ENCODE measurements around the gene MANSC1. TPM values are rescaled to one million over a fixed set of nuclear protein-coding genes. Genes with fewer than 3 reads are reported as not detected.
"Not testable (repeated sequence)": the region's sequence is repeated elsewhere in the genome, so short reads cannot be mapped to it uniquely, and the experiment has no call there.

The MANSC1 gene
- total RNA-seq, 1 donor from 2014 or later, result 19.8 TPM

GRCh38 chr12:12366701-12367481 lies 16.8 kb upstream of the MANSC1 start:
- DNase-seq (ENCODE audit: low spot score) (no peak), ATAC-seq (no peak)
- intact Hi-C loops (cut with DNase I), result no loop called here

DNA sequence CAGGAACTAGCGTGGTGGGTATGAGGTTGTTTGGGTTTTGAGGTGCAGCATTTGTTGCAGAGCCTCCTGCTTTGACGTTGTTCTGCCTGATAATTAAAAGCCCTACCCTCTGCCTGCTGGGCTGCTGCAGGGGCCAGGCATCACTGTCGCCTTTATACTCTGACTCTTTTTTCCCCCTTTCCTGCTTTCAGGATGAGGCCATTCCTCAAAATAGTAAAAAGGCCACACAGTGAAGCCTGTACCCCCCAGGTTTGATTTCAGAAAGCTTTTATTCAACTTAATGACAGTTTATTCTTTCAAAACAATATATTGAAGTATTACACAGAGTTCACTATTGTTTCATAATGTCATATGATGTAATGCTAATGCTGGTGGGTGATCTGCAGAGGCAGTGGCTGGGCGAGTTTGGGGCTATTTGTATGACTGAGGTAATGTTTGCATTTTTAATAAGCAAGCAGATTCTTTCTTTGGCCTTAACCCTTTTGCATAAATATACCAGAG lies 15.9 kb upstream of the MANSC1 start:
- intact Hi-C loops (cut with DNase I), result no loop called here

DNA sequence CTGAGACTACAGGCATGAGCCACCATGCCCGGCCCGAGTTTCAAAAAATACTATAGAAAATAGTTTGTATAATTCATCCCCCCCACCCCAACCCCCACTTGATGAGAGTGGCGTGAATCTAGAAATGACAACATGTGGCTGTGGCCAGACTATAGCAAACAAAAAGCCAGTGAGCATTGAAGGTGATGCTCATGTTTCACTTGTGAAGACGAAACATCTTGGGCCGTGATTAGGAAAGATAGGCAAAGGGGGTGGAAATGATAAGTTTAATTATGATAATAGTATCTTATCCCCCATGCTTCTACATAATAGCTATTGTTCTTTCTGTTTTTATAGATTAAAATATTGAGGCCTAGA lies 15.4 kb upstream of the MANSC1 start:
- intact Hi-C loops (cut with DNase I), result no loop called here
- DNase-seq (ENCODE audit: low spot score) (no peak), ATAC-seq (no peak)

More for the DNA sequence above, 15.9 kb upstream of the MANSC1 start:
- no peak for DNase-seq (ENCODE audit: low spot score)
- ATAC-seq, result peak; percentile 59

GRCh38 chr12:12364787-12365445 lies 14.9 kb upstream of the MANSC1 start:
- ATAC-seq (no peak), DNase-seq (ENCODE audit: low spot score) (no peak)
- intact Hi-C loops (cut with DNase I), result no loop called here

- ATAC-seq (no peak), DNase-seq (ENCODE audit: low spot score) (no peak)
- intact Hi-C loops (cut with DNase I), result no loop called here
Observed at GRCh38 chr12:12358528-12358927, 8.5 kb upstream of the MANSC1 start.

GRCh38 chr12:12357719-12358461 lies 7.8 kb upstream of the MANSC1 start:
- no peak for DNase-seq (ENCODE audit: low spot score)
- intact Hi-C loops (cut with DNase I), result no loop called here
- no peak for ATAC-seq

DNA sequence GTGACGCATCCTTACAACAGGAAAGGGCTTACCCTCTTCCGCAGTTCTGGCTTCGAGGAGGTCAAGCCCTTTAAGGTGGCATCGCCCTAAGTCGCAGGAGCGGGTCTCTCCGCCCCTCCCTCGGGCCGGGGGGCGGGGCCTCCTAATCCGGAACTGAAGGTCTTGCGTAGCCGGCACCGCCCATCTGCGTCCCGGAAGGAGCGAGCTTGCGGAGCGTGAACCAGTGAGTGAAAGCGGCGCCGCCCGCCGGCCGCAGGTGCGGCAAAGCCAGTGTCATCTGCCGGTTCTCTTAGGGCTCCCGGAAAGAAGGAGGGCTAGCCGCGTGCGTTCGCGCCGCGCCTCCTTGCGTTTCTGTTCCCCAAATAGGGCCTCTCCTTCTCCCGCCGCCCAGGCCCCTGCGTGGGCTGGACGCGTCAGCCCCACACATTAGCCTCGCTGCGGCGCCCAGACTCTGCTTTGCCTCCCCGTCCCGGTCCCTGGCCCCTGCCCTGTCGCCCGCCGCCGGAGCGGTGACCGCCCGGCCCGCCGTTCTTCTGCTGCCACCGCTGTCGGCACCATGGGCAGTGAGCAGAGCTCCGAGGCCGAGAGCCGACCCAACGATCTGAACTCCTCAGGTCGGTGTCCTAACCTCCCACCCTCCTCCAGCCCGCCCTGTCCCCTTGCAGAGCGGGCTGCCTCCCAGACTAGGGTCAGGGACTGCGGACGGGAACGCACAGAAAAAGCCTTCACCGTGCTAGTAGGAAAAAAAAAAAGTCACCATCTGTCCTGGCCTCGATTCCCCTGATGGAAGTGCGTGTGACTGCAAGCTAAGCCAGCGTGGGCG lies 7.1 kb upstream of the MANSC1 start, which contains the start of gene BORCS5:
Gene BORCS5, plus strand, starts transcription at position 183 of the 823 bp plus-strand sequence. Its CDS starts 374 bp downstream, at position 557.
- intact Hi-C loops (cut with DNase I), result no loop called here
- DNase-seq (ENCODE audit: low spot score), result peak; percentile 98
- ATAC-seq, result peak; percentile 99

- ATAC-seq (no peak), DNase-seq (ENCODE audit: low spot score) (no peak)
- intact Hi-C loops (cut with DNase I), result no loop called here
Observed at GRCh38 chr12:12356467-12356895, 6.4 kb upstream of the MANSC1 start.

DNA sequence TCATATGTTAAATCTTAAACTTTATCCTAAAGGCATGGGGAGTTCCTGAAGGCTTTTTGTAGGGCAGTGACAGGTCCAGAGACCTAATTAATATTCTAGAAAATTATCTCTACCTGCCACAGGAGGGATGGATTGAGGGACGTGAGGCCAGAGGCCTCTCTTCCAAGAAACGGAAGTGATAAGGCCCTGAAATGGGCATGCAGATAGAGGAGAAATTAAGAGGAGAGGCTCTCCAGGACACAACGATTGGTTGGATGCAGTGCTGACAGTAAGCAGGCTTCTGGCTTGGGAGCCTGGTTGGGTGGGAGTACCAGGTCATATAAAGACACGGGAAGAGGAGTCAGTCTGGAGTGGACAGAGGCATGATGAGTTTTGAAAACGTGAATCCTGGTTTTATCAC lies 3.8 kb upstream of the MANSC1 start:
- intact Hi-C loops (cut with DNase I), result no loop called here
- DNase-seq (ENCODE audit: low spot score) (no peak), ATAC-seq (no peak)

DNA sequence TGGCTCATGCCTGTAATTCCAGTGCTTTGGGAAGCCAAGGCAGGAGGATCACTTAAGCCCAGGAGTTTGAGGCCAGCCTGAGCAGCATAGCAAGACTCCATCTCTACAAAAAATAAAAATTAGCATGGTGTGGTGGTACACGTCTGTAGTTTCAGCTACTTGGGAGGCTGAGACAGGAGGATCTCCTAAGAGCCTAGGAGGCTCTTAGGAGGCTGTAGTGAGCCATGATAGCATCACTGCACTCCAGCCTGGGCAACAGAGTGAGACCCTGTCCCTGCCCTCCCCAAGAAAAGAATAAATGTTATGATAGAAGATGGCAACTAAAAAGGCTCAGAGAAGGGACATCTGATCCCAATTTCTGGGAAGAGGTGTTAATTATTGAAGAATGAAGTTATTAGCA lies 3.2 kb upstream of the MANSC1 start:
- no peak for DNase-seq (ENCODE audit: low spot score)
- intact Hi-C loops (cut with DNase I), result no loop called here
- ATAC-seq, result no peak

GRCh38 chr12:12351468-12352185 lies 1.6 kb upstream of the MANSC1 start:
- ATAC-seq; intact Hi-C loops (cut with DNase I); DNase-seq (ENCODE audit: low spot score): not testable (repeated sequence)

- DNase-seq (ENCODE audit: low spot score), result no peak
- intact Hi-C loops (cut with DNase I), result no loop called here
- ATAC-seq, result peak; percentile 41
Observed at GRCh38 chr12:12350868-12351463, 924 bp upstream of the MANSC1 start.

GRCh38 chr12:12338527-12339168 lies 11.4 kb downstream of the MANSC1 start:
- DNase-seq (ENCODE audit: low spot score), result no peak
- peak; percentile 23 for ATAC-seq
- intact Hi-C loops (cut with DNase I), result no loop called here

DNA sequence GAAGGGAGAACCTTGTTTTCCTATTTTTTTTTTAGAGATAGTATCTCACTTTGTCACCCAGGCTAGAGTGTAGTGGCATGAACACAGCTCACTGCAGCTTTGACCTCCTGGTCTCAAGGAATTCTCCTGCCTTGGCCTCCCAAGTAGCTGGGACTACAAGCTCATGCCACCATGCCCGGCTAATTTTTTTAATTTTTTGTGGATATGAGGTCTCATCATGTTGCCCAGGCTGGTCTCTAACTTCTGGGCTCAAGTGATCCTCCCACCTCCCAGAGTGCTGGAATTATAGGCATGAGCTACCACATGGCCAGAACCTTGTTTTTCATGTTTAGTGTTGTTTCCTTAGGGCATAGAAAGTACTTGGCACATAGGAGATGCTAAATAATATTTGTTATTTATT lies 13.5 kb downstream of the MANSC1 start:
- DNase-seq (ENCODE audit: low spot score) (no peak), ATAC-seq (no peak)
- intact Hi-C loops (cut with DNase I), result no loop called here

DNA sequence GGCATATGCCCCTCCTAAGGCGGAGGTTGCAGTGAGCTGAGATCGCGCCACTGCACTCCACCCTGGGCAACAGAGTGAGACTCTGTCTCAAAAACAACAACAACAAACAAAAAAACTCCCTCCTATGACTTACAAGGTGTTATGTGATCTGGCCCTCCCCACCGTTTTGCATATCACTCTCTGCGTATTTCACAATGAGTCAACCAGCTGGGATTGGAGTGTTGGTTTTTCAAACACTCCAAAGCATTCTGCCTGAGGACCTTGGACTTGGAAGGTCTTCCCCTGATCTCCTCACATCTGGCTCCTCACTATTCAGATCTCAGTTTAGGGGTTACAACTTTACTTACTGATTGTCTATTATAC lies 14.0 kb downstream of the MANSC1 start:
- no peak for DNase-seq (ENCODE audit: low spot score)
- intact Hi-C loops (cut with DNase I), result no loop called here
- no peak for ATAC-seq

- peak; percentile 59 for ATAC-seq
- DNase-seq (ENCODE audit: low spot score), result no peak
- intact Hi-C loops (cut with DNase I), result no loop called here
Observed at GRCh38 chr12:12334367-12335040, 15.5 kb downstream of the MANSC1 start.
